GM18861 (cell line): ENCODE data around the gene RBM18.
A peak's percentile ranks its signal among the peaks of the same experiment; 100 is the strongest.

Experiments used
- ATAC-seq: cut with Tn5 transposase; IDR thresholded peaks from one replicate; pipeline ENCODE4 v1.9.1; 2021; ENCODE audit not compliant: unreplicated experiment

Gene RBM18, protein sequence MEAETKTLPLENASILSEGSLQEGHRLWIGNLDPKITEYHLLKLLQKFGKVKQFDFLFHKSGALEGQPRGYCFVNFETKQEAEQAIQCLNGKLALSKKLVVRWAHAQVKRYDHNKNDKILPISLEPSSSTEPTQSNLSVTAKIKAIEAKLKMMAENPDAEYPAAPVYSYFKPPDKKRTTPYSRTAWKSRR

DNA sequence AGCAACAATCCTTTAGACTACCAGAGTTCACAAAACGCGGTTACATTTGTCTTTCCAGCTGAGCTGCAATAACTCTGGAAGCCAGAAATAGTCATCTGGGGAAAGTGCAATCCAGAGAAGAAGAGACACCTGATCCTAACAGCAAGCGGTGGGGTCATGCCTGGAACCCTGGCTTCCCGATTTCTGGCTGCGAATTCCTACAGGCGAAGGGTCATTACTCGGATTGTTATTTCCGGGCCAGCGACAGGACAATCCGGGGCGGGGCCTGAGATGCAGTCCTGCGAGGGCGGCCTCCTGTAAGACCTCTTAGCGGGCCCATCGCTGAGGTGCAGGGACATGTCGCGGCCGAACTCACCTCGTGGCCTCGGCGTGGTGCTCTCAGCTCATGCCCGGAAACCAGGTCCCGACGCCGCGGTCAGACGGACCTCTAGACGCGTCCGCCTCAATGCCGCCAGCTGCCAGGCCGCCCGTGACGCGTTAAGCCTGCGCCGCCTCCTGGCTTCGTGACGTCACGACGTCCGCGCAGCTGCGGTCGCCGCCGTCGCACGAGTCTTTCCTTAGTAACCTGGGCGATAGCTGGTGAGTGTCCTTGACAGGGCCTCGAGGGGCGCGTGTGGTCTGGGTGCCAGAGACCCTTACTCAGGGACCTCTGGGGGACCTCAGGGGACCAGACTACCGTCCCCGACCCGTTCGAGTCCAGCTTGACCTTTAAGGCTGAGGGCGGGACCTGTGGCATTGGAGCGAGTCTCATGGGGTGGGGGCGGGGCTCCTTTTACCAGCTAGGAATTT is at the start of gene RBM18, which contains the start of gene MRRF:
Gene RBM18 (minus strand): TSS at position 481 of the 789 bp plus-strand sequence. CDS start 3,348 bp downstream, outside the sequence.
Gene MRRF (plus strand): TSS at position 523 of the 789 bp plus-strand sequence. CDS start 6,010 bp downstream, outside the sequence.
- peak; percentile 76 for ATAC-seq

GRCh38 chr9:122314165-122314564 is 49.5 kb upstream of the RBM18 start:
- no peak for ATAC-seq

DNA sequence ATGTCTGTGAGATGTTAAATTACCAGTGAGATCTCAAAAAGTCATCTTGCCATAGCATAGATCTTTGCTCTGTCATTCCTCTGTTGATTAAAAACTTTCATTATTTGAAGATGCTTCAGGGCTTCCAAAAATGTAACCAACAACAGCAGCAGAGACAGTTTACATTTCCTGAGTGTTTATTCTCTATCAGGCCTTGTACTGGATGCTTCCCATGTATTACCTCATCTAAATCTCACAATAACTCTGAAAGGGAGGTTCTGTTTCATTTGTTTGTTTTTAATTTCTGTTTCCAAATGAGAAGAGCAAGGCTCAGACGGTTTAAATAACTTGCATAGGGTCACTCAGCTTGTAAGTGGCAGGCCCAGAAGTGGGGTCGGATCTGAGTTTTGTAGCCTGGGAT is 45.2 kb upstream of the RBM18 start:
- ATAC-seq: no peak

GRCh38 chr9:122307925-122308324 is 43.3 kb upstream of the RBM18 start:
- no peak for ATAC-seq

GRCh38 chr9:122307061-122307460 is 42.4 kb upstream of the RBM18 start:
- ATAC-seq: no peak

DNA sequence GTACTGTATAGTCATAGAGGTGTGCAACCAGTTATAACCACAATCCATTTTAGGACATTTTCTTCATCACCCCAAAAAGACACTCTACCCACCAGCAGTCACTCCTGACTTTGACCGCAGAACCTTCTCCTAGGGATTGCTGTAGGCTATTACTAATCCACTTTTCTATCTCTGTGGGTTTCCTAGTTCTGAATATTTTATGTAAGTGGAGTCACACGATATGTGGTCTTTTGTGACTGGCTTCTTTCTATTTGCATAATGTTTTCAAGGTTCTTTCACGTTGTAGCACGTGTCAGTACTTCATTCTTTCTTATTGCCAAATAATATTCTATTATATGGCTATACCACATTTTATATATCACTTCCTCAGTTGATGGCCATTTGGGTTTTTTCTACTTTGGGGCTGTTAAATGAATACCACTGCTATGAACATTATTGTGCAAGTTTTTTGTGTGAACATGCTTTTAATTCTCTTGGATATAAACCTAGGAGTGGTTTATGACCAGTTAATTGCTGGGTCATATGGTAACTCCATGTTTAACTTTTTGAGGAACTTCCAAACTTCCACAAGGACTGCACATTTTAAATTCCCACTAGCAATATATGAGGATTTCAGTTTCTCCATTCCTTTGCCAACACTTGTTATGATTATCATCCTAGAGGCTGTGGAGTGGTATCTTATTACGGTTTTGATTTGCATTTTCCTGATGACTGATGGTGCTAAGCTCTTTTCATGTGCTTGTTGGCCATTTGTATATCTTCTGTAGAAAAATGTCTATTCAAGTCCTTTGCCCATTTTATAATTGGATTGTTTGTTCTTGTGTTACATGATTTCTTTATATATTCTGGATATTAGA is 37.8 kb upstream of the RBM18 start:
- ATAC-seq: no peak

GRCh38 chr9:122297512-122297911 is 32.9 kb upstream of the RBM18 start:
- no peak for ATAC-seq

DNA sequence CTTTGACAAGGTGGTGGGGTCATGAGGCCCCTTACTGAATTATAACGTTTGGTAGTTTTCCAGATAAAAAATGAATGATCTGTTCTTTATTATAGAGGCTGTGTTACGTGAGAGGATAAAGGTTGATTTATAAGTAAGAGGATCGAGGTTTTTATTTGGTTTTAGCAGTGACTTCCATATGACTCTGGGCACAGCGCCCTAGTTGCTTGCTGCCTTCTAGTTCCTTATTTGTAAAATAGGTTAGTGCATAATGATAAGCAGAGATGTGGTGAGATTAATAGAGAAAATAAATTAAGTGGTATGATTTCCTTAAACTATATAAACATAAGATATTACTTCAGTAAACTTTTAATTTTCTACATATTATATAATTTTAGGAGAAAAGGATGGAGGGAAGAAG is 29.9 kb upstream of the RBM18 start:
- no peak for ATAC-seq

DNA sequence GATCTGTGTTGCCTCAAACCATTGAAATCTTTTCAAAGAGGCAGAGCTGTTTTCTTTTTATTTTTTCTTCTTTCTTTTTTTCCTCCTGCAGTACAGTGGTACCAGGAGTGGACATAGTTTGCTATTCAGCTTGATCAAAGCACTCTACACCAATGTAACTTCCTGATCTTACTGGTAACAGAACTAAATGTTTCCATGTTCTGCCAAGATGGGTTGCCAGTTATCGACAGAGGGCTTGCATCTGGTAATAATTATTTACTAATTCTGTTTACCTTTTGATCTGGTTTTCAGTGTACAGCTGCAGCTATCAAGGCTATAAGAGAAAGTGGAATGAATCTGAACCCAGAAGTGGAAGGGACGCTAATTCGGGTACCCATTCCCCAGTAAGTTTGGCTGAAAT is 26.8 kb upstream of the RBM18 start:
- ATAC-seq: no peak

DNA sequence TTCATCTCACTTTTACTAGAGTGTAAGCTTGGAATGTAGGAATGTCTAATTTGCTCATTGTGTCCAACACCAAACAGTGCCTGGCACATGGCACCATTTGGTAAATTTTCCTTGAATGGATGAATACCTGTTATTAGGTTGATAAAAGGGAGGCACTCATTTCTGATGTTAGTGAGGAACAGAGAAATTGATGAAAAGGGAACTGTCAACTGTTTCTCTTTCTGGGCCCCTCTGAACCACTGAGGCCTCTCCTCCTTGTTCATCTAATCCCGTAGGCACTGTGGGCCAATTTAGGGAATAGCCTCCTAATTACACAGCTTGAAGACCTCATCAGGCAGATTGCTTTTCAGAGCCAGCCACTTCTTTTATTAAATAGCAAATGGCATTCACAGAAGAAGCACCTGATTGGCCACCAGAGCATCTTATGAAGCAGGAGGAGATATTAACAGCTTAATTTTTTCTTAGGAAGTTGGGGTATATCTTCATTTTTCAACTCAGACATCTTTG is 22.6 kb upstream of the RBM18 start:
- ATAC-seq: no peak

GRCh38 chr9:122286764-122287163 is 22.1 kb upstream of the RBM18 start:
- no peak for ATAC-seq

DNA sequence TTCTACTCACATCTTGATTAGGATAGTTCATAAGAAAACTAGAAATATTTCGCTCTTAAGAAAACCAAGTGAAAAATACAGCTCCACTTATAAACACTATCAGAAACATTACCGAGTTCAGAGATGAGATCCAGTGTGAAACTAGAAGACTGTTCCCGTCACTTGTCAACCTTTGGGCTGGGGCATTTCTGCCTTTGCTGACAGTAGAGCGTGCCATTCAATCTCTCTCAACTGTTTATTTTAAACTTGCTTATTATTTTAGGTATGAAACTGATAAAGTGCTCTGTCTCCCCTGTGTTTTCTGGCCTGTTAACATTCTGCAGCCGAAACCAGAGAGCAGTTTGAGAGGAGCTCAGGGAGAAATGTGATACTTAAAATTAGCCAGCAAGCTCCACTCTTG is 16.7 kb upstream of the RBM18 start:
- no peak for ATAC-seq

DNA sequence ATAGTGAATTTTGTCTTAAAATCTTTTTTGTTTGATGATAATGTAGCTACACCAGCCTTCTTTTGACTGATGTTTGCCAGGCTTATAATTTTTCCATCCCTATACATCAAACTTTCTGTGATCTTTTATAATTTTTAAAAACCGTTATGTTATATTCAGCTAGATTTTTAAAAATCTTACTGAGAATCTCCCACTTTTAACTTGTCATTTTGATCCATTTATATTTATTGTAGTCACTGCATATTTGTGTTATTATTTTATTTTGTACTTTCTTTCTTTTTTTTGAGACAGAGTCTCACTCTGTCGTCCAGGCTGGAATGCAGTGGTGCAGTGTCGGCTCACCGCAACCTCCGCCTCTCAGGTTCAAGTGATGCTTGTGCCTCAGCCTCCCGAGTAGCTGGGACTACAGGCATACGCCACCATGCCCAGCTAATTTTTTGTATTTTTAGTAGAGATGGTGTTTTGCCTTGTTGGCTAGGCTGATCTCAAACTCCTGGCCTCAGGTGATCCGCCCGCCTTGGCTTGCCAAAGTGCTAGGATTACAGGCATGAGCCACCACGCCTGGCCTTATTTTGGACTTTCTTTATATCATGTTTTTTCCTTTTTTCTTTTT is 12.8 kb upstream of the RBM18 start:
- ATAC-seq: no peak

GRCh38 chr9:122276096-122276495 is 11.5 kb upstream of the RBM18 start:
- no peak for ATAC-seq

DNA sequence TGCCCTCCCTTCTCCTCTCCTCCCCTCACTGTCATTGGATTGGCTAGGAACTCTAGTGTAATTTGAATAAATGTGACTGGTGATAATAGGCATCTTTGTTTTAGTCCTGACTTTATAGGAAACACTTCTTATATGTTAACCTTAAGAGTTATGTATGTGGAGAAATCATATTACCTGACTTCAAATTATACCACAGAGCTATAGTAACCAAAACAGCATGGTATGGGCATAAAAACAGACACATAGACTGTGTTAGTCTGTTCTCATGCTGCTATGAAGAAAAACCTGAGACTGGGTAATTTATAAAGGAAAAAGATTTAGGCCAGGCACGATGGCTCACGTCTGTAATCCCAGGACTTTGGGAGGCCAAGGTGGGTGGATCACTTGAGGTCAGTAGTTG is 9.4 kb upstream of the RBM18 start:
- ATAC-seq: no peak

- ATAC-seq: no peak
Observed at GRCh38 chr9:122268041-122268814, 3.6 kb upstream of the RBM18 start.

DNA sequence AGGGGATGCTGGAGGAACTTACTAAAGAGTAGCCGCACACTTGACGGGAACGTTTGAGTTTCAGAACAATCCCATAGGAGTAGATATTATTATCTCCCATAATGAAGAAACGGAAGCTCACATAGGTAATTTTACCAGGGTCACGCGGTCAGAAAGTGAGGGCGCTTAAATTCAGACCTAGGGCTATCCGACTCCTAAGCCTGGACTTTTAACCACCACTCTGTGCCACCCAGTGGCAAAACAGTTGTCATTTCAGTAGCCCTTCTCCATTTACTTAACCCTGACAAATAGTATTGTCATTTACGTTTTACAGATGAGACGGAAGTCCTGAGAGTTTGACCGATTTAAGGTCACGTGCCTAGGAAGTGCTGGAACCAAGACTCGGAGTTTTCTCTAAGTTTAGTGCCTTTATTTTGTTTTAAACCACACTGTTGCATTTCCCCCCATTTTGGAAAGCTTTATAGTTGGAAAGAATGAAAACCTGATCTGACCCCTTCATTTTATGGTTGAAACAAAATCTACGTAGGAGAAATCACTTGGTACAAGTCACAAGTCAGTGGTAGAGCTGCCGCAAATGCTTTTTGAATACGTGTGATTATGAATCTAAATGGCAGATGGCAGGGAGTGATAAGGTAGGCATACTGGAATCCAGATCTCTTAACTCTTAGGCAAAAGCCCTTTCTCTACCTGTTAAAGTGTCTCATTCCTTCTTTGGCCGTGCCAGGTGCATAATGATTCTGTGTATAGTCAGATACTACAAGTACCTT is 692 bp upstream of the RBM18 start:
- peak; percentile 48 for ATAC-seq

GRCh38 chr9:122263699-122264349 is 816 bp downstream of the RBM18 start:
- ATAC-seq: no peak

GRCh38 chr9:122262073-122262472 is 2.6 kb downstream of the RBM18 start:
- no peak for ATAC-seq
